ENCODE data around the gene DSE.

- TF ChIP-seq CTCF (IDR thresholded peaks at IDR 0.05; ENCODE audit: borderline replicate concordance, extremely low read depth, low read length, poor library complexity, severe bottlenecking) (no peak), EZH2 (IDR thresholded peaks at IDR 0.05; ENCODE audit: borderline replicate concordance, low read depth, low read length, severe bottlenecking) (no peak)
Measured at GRCh38 chr6:116443105-116443504, 72.4 kb downstream of the DSE start.
